HepG2 (cell line): ENCODE results near the gene BICRA. TPM values are rescaled to one million over a fixed set of nuclear protein-coding genes. Genes with fewer than 3 reads are reported as not detected.

Experiments
- ARID5B ChIP-seq: IDR thresholded peaks from 2 replicates; pipeline ENCODE4 v1.4.0; 2020; ENCODE audit warnings: mild to moderate bottlenecking, missing genetic modification reagents
- HBP1 ChIP-seq: IDR thresholded peaks from 2 replicates; pipeline ENCODE4 v1.6.1; 2016; ENCODE audit warnings: low read depth, control low read depth
- HMG20B ChIP-seq: conservative IDR thresholded peaks from 2 replicates; pipeline ENCODE4 v1.6.1; 2016; ENCODE audit warnings: missing genetic modification reagents, missing compliant biosample characterization
- SETDB1 ChIP-seq: sonication (generic); formaldehyde crosslinking; IDR thresholded peaks from 2 replicates; pipeline ENCODE4 v1.5.1; 2020; ENCODE audit warnings: missing genetic modification reagents, mild to moderate bottlenecking, borderline replicate concordance
- TAF15 ChIP-seq: fragments of 200-400 bp; formaldehyde crosslinking; IDR thresholded peaks from one replicate; pipeline ENCODE4 v1.6.1; 2018; ENCODE audit warnings: mild to moderate bottlenecking, low read depth, low read length; ENCODE audit not compliant: poor library complexity, severe bottlenecking
- THAP8 ChIP-seq: sonication (generic); formaldehyde crosslinking; IDR thresholded peaks from 2 replicates; pipeline ENCODE4 v1.5.1; 2020; ENCODE audit warnings: missing genetic modification reagents, mild to moderate bottlenecking, borderline replicate concordance
- YEATS4 ChIP-seq: sonication (generic); formaldehyde crosslinking; IDR thresholded peaks from 2 replicates; pipeline ENCODE4 v1.4.0; 2020; ENCODE audit warnings: missing genetic modification reagents, borderline replicate concordance
- ZBED4 ChIP-seq: sonication (generic); formaldehyde crosslinking; IDR thresholded peaks from 2 replicates; pipeline ENCODE4 v1.4.0; 2020; ENCODE audit warnings: missing genetic modification reagents, borderline replicate concordance
- ZNF383 ChIP-seq: sonication (generic); formaldehyde crosslinking; IDR thresholded peaks from 2 replicates; pipeline ENCODE4 v1.4.0; 2020; ENCODE audit warnings: missing genetic modification reagents, mild to moderate bottlenecking, borderline replicate concordance
- ZNF780A ChIP-seq: sonication (generic); formaldehyde crosslinking; IDR thresholded peaks from 2 replicates; pipeline ENCODE4 v1.8.0; 2022; ENCODE audit warnings: mild to moderate bottlenecking, missing genetic modification reagents, moderate library complexity
- polyA plus RNA-seq, 8 experiments: library from polyadenylated mRNA; depleted of rRNA in 3 of 8; stranded (reverse) in 7 of 8; unstranded in 1 of 8; fragments of >200 nt; fragmentation: Illumina TruSeq in 4 of 8; extraction: Trizol in 4 of 8; gene quantifications; 2 replicates each; pipeline versions ENCODE4 v1.2.1 to v1.2.3, GENCODE V29; 2011 to 2016; ENCODE audit warnings: low read depth in 4 of 8, missing spikeins in 1 of 8, mixed read lengths in 1 of 8; ENCODE audit not compliant: insufficient read depth in 1 of 8
- total RNA-seq, 5 experiments: library from RNA; depleted of rRNA; stranded (reverse); fragments of >200 nt; fragmentation: Illumina TruSeq; extraction: Trizol; gene quantifications; 2 replicates each; pipeline ENCODE4 v1.2.3, GENCODE V29; 2016; ENCODE audit warnings: low read depth in 1 of 5
- TF ChIP-seq, protein P1 (sequence below): sonication (generic); formaldehyde crosslinking; IDR thresholded peaks from 2 replicates; pipeline ENCODE4 v1.4.0; 2020; ENCODE audit warnings: mild to moderate bottlenecking, missing genetic modification reagents
- TF ChIP-seq, protein P2 (sequence below): sonication (generic); formaldehyde crosslinking; IDR thresholded peaks from 2 replicates; pipeline ENCODE4 v1.9.0; 2021; ENCODE audit warnings: missing genetic modification reagents, mild to moderate bottlenecking, borderline replicate concordance

BICRA gene
- total and polyA plus RNA-seq, 2 of the 13 experiments (the other 11 are each of a cell fraction or from before 2014, with no cell fraction given), result 0.55 to 0.71 TPM

- TF ChIP-seq, protein P1, sequence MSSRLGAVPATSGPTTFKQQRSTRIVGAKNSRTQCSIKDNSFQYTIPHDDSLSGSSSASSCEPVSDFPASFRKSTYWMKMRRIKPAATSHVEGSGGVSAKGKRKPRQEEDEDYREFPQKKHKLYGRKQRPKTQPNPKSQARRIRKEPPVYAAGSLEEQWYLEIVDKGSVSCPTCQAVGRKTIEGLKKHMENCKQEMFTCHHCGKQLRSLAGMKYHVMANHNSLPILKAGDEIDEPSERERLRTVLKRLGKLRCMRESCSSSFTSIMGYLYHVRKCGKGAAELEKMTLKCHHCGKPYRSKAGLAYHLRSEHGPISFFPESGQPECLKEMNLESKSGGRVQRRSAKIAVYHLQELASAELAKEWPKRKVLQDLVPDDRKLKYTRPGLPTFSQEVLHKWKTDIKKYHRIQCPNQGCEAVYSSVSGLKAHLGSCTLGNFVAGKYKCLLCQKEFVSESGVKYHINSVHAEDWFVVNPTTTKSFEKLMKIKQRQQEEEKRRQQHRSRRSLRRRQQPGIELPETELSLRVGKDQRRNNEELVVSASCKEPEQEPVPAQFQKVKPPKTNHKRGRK (CRISPR knock-in tag), result no peak
- TF ChIP-seq YEATS4 (CRISPR knock-in tag) (peak; percentile 60; the same call in 1 of the 2 replicates), TAF15 (no peak), SETDB1 (CRISPR knock-in tag) (no peak), THAP8 (CRISPR knock-in tag) (no peak), HBP1 (CRISPR knock-in tag) (0 out of 2 replicates have a peak, but pooled peaks have one; percentile 49), HMG20B (CRISPR knock-in tag) (no peak), ZNF383 (no peak), ZNF780A (CRISPR knock-in tag) (no peak), ZBED4 (no peak), ARID5B (CRISPR knock-in tag) (no peak)
- TF ChIP-seq, protein P2, sequence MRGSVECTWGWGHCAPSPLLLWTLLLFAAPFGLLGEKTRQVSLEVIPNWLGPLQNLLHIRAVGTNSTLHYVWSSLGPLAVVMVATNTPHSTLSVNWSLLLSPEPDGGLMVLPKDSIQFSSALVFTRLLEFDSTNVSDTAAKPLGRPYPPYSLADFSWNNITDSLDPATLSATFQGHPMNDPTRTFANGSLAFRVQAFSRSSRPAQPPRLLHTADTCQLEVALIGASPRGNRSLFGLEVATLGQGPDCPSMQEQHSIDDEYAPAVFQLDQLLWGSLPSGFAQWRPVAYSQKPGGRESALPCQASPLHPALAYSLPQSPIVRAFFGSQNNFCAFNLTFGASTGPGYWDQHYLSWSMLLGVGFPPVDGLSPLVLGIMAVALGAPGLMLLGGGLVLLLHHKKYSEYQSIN (CRISPR knock-in tag), result no peak
Observed at GRCh38 chr19:47609906-47610894, 1.3 kb downstream of the BICRA start (continued).
